HG03442 (cell line): Measurements from ENCODE around the gene SLC35E2B.
"Not testable (repeated sequence)": the region's sequence is repeated elsewhere in the genome, so short reads cannot be mapped to it uniquely, and the experiment has no call there.

Experiments
- ATAC-seq: cut with Tn5 transposase; IDR thresholded peaks from one replicate; pipeline ENCODE4 v1.9.1; 2021; ENCODE audit warnings: mild to moderate bottlenecking, moderate library complexity; ENCODE audit not compliant: unreplicated experiment

The SLC35E2B gene

DNA sequence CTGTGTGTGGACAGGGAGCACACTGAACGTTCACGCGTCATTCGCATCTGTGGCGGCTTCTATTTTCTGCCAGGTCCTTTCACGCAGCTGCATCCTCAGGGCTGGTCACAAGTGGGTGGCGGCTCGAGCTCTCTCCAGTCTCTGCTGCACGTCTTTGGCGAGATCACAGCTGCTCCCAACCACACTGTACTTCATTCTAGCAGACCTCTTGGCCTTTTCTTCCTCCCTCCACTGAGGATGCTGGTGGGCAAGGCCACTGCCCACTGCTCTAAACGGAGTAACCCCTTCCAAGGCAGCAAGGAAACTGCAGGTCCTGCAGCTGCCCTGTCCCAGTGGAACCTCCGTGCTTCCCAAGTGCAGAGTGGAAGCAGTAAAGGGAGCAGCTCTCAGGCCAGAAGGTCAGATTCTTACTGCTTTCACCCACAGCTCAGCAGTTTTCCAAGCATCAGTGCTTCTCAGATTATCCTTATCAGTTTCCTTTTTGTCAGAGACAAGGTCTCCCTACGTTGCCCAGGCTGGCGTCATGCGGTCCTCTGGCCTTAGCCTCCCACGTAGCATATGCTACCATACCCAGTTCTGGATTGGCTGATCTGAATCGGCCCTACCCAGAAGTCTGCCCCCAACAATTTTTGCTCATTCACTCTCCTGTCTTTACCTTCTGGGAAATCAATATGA lies 44.9 kb downstream of the SLC35E2B start:
- not testable (repeated sequence) for ATAC-seq

DNA sequence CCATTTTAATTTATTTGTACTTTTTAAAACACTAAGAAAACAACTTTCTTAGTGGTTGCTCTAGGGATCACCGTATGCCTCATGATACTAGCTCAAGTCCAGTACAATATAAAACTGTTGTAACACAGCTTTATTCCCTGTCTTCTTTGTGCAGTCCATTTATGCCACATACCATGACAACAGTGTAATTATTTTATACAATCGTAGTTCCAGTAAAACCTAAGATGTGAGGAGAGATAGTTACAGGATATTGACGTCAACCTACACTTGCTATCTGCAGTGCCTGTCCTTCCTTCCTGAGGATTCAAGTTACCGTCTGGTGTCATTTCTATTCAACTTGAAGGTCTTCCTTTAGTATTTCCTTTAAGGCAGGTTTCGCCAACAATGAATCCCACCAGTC lies 46.3 kb downstream of the SLC35E2B start:
- not testable (repeated sequence) for ATAC-seq

DNA sequence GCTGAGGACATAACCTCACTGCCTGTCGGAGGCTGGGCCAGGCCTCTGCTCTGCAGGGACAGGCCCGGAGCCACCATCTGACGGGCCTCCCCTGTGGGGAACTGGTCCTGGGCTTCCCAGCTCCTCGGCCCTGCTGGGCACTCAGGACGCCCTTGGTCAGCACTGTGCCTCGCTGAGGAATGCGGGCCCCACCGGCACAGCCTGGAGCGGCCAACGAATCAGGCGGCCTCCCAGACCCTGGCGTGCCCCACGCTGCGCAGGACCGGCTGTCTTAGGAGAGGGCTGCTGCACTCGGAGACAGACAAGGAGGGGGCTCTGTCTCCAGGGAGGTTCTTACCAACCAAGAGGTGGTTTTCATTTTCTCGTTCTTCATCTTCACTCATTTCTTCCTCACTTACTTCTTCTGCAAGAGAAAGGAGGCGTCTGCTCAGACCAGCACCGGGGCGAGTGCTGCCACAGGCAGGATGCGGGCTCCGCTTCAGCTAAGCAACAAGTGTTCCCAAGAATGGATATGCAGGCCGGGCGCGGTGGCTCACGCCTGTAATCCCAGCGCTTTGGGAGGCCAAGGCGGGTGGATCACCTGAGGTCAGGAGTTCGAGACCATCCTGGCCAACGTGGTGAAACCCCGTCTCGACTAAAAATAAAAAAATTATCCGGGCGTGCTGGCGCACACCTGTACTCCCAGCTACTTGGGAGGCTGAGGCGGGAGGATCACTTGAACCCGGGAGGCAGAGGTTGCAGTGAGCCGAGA lies 51.7 kb downstream of the SLC35E2B start:
- ATAC-seq: not testable (repeated sequence)

DNA sequence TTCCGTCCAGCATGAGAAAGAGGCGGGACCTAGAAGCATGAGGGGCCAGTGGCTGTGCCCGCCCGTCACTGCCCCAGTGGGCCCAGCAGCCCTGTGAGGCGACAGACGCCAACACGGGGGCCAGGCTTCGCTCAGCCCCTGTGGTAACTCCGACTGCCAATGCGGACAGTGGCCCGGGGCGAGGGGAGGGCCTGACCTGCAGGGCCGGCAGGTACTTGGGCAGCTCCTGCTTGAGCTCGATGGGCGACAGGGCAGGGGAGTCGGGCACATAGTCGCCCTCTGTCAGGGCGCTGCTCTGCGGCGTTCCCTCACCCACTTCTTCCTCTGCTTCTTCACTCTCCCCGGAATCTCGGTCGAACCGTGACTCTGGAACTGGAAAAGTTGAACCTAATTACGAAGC lies 52.5 kb downstream of the SLC35E2B start:
- not testable (repeated sequence) for ATAC-seq

DNA sequence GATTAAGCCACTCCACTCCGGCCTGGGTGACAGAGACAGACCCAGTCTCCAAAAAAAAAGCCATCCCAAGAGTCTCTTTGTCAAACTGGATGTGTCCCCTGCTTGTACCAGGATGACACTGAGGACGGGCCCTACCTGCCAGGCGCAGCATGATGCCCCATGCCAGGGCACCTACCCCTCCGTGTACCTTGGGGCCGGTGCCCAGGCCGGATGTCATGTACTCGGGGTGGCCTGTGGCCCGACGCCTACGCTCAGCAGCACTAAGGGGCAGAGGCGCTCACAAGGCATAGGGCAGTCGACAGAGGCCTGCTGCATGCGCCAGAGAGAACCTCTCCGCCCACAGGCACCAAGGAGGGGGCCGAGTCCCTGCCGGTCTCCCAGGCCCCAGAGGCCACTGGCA lies 53.2 kb downstream of the SLC35E2B start:
- not testable (repeated sequence) for ATAC-seq

DNA sequence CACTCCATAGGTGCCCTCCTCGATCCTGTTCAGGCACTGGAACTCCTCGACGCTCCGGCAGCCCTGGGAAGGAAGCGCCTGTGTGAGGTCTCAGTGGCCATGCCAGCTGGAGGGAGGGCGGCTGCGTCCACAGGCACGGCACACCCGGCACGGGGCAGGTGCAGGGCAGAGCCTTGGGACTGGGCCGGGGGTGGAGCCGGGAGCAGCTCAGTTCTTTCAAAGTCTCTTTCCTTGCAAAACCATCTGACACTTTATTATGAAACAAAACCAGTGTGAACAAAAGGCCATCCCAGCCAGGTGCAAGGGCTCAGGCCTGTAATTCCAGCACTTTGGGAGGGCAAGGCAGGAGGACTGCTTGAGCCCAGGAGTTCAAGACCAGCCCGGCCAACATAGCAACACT lies 54.1 kb downstream of the SLC35E2B start:
- ATAC-seq: not testable (repeated sequence)

DNA sequence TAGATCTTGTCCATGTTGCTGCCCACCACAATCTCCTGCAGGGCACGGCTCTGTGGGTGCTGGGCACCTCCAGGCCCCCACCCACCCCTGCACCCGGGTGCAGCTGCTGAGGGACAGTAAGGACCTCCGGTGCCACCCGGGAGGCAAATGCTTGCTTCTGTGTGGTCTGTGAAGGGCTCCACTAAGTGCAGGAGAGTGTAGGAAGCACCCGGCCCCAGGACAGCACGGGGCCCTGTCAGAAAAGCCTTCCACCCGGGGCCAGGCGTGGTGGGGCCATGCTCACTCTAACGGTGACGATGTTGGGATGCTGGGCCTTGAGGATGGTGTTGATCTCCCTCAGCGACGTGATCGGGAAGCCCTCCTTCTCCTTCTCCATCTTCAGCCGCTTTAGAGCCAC lies 55.1 kb downstream of the SLC35E2B start:
- not testable (repeated sequence) for ATAC-seq

DNA sequence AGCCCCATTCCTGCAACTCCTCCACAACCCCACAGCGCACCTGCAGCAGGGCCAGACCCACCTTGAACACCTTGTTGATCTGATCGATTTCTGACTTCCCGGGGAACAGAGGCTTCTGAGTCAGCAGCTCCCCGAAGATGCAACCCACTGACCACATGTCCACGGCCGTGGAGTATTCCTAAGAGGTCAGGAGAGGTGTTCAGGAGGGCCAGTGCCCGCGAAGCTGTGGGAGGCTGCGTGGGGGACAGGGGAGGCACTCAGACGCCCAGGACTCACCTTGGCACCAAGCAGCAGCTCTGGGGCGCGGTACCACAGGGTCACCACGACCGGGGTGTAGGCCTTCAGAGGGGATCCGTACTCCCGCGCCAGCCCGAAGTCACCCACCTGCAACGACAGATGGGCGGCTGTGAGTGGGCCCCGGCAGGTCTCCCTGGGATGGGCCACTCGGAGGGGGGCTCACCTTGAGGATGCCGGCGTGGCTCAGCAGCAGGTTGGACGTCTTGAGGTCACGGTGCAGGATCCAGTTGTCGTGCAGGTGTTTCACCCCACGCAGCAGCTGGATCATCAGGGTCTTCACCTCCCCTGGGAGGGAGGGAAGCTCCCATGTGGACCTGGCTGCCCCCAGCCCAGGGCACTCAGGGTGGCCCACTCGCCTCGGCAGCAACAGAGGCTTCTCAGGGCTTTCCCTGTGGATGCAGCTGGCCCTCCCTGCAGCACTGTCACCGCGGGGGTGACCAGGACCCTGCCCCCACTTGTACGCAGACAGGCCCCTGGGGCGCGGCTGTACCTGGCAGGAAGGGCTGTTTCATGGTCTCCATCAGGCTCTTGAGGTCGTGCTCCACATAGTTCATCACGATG lies 55.7 kb downstream of the SLC35E2B start:
- not testable (repeated sequence) for ATAC-seq

DNA sequence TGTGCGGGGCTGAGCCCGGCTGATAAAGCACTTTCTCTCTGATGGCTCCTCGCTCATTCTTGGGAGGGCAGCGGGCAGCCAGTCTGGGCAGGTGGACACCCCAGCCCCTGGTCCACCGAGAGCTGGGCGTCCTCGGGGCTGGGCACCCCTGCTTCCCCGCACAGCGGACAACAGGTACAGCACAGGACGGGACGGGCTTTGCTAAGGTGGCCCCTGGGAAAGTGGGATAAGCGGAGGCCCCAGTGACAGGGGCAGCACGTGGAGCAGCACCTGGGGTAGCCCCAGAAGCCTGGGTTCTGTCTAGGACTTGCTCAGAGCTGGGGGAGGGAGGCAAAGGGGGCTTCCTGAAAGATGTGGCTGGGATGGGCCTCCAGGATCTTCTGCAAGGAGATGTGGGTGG lies 58.0 kb downstream of the SLC35E2B start:
- not testable (repeated sequence) for ATAC-seq

DNA sequence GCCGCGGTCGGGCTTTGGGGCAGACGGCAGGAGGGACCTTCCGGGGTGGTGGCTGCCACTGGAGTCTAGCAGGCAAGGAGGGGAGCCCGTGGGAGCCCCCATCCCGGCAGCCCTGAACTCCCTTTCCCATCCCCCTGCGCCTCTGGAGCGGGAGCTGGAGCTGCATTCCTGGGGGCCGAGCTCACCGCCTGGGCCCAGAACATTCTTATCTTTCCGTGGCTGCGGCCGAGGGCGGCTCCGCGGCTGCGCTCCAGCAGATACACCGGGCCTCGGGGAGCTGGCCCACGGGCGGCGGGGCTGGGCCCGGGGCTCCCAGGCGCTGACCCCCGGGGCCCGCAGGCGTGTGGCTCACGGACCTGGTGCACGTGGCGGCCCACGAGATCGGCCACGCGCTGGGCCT lies 59.2 kb downstream of the SLC35E2B start:
- not testable (repeated sequence) for ATAC-seq

DNA sequence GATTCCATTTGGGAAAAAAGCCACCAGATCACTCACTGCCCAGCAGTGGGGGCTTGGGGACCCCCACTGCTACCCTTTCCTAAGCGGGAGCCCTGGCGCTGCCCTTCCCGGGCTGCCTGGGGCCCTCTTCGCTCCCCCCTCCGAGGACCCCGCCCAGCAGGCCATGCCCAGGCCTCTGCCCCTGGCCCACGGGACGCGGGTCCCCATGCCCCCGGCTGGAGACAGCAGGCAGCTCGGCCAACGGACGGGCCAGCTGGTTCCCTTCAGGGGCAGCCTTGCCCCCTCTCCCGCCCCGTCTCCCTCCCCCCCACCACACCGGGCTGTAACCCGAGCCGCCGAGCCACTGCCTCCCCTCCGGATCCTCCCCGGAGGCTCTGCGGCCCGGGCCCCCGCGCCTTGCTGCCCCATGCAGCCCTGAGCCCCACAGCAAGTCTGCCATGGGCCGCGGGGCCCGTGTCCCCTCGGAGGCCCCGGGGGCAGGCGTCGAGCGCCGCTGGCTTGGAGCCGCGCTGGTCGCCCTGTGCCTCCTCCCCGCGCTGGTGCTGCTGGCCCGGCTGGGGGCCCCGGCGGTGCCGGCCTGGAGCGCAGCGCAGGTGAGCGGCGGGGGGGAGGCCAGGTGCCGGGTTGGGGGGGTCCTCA lies 60.7 kb downstream of the SLC35E2B start, which contains the start of gene MMP23B:
TSS of gene MMP23B (plus strand) at position 392 of the 639 bp plus-strand sequence. CDS start at position 438, 46 bp downstream.
- no peak for ATAC-seq

DNA sequence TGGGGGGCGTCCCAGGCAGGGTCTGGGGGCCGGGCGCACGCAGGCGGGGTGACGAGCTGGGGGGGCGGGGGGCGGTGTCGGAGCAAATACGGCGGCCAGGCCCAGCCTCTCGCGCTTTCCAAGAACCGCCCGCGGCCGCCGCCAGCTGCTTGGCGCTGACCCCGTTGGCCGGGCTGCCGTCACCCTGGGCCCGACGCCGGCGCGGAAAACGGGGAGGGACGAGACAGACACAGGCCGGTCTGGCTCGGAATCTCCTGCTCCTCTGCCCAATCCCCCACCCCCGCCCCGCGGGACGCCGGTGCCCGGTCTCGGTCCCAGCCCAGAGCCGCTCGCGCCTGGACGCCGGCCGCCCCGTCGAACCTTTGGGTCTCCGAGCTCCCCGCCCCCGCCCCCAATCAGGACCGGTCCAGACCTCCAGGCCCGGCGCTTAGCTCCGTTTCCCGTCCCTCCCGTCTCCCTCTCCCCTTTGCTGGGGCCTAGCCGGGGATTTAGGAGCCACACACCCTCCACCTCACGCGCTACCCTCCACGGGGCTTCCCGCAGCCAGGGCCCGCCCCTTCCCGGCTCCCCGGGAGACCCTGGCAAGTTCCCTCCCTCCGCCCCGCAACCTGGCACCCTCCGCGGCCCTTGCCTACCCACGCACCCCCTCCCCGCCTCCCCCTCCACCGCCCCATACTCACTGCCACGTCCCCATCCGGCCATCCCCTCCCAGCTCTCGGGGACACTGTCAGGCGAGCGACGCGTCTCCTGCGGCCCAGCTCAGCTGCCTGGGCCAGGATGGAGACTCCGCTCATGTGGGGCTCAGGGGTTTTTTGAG lies 61.4 kb downstream of the SLC35E2B start:
- ATAC-seq: no peak

DNA sequence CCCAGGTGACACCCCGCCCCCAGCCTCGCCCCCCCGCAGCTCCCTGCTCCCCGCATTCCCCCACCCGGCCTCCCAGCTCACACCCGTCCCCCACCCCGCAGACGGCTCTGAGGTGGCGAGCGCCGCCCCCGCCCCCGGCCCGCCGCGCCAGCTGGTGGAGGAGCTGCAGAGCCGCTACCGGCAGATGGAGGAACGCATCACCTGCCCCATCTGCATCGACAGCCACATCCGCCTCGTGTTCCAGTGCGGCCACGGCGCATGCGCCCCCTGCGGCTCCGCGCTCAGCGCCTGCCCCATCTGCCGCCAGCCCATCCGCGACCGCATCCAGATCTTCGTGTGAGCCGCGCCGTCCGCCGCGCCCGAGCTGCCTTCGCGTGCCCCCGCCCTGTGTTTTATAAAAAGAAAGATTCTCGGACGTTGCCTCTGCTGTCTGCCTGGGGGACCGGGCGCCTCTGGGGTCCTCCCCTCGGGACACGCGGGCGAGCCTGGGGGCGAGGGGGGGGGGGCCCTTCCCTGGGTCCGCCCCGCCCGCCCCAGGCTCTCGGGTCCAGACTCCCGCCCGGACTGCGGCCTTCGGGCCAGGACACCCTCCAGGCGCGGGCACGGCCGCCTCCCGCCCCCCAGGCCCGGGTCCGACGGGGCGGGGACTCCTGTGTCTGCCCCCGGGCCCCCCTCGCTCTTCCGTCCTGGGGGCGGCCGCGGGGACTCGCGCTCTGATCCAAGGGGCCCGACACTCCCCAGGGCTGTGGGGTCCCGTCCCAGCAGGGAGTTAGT lies 62.2 kb downstream of the SLC35E2B start:
- peak; percentile 58 for ATAC-seq

DNA sequence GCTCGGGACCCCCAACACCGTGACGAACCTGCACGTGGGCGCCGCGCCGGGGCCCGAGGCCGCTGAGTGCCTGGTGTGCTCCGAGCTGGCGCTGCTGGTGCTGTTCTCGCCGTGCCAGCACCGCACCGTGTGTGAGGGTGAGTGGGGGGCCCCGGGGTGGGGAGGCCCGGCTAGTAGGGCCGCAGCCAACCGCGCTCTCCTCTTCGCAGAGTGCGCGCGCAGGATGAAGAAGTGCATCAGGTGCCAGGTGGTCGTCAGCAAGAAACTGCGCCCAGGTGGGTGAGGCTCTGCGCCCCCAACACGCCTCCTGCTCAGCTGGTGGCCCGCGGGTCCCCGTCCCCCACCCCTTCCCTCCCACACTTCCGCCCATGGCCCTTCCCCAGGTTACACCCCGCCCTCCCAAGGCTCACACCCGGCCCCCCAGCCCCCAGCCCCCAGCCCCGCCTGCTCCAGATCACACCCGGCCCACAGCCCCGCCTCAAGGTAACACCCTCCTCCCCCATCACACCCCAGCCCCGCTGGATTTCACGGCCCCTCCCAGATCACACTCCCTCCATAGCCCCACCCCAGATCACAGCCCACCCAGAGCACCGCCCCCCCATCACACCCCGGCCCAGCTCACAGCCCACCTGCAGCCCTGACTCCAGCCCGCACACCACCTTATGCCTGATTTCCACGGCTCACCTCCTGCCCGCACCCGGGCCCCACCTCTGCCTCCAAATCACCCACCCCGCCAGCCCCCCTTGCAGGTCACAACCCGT lies 63.0 kb downstream of the SLC35E2B start:
- no peak for ATAC-seq

DNA sequence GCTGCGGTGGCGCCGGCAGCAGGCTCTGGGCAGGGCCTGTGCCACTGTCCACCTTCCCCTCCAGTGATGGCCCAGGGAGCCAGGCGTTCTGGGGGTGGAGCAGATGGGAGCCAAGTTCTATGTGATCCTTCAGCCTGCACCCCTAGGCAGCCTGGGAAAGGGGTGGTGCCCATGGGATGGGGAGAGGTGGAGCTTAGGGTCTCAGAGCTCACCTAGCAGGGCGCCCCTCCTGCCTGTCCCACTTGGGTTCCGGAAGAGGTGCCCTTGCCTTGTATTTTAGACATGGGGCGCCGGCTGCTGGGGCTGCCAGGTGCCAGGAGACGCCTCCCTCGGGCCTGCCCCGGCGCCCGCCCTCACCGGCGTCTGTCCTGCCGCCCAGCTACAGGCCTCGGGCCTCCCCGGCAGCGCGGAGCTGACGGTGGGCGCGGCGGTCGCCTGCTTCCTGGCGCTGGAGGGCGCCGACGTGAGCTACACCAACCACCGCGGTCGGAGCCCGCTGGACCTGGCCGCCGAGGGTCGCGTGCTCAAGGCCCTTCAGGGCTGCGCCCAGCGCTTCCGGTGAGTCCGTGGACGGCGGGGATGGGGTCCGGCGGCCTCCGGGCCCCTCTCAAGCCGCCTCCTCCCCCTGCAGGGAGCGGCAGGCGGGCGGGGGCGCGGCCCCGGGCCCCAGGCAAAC lies 63.7 kb downstream of the SLC35E2B start:
- ATAC-seq: no peak

DNA sequence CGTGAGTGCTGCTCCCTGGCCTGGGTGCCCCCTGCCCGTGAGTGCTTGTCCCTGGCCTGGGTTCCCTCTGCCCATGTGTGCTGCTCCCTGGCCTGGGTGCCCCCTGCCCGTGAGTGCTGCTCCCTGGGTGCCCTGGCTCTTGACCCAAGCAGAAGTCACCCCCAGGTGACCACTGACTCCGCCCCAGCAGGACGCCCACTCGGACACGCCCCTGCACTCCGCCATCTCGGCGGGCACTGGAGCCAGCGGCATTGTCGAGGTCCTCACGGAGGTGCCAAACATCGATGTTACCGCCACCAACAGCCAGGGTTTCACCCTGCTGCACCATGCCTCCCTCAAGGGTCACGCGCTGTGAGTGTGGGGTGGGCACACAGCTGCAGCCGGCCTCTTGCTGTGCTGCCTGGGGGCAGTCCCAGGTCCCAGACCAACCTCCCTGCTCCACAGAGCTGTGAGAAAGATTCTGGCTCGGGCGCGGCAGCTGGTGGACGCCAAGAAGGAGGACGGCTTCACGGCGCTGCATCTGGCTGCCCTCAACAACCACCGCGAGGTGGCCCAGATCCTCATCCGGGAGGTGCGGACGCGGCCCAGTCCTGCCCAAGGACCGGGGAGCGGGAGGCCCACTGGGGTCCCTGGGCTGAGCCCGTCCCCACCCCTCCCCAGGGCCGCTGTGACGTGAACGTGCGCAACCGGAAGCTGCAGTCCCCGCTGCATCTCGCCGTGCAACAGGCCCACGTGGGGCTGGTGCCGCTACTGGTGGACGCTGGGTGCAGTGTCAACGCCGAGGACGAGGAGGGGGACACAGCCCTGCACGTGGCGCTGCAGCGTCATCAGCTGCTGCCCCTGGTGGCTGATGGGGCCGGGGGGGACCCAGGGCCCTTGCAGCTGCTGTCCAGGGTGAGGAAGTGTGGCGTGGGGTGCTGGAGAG lies 64.5 kb downstream of the SLC35E2B start:
- ATAC-seq: no peak

DNA sequence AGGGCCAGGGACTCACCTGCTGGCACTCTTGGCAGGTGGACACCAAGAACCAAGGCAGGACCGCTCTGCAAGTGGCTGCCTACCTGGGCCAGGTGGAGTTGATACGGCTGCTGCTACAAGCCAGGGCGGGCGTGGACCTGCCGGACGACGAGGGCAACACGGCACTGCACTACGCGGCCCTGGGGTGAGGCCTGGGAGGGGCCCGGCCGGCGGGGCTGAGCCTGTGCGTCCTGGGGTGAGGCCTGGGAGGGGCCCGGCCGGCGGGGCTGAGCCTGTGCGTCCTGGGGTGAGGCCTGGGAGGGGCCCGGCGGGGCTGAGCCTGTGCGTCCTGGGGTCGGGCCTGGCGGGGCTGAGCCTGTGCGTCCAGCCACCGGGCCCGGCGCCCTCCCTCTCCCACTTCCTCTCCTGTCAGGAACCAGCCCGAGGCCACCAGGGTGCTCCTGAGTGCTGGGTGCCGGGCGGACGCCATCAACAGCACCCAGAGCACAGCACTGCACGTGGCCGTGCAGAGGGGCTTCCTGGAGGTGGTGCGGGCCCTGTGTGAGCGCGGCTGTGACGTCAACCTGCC lies 65.2 kb downstream of the SLC35E2B start:
- no peak for ATAC-seq
